Coronary artery (tissue), 2 donors: ENCODE measurements around the gene RAB40B.

Experiments
- DNase-seq: peaks from one replicate; pipeline ENCODE4 v3.0.0-alpha.2; 2017; ENCODE audit warnings: low spot score
- H3K27ac ChIP-seq, 2 donors: fragments of 200-600 bp; sonication (generic); one replicate each; pipeline ENCODE4 v1.5.1; 2016 to 2019
- H3K4me3 ChIP-seq: fragments of 200-600 bp; sonication (generic); 2 replicates; pipeline ENCODE4 v1.5.1; 2016; ENCODE audit warnings: mild to moderate bottlenecking, moderate library complexity
- CTCF ChIP-seq: fragments of 200-600 bp; sonication (generic); IDR thresholded peaks from one replicate; pipeline ENCODE4 v1.5.1; 2019; ENCODE audit warnings: antibody characterized with exemption

RAB40B gene

DNA sequence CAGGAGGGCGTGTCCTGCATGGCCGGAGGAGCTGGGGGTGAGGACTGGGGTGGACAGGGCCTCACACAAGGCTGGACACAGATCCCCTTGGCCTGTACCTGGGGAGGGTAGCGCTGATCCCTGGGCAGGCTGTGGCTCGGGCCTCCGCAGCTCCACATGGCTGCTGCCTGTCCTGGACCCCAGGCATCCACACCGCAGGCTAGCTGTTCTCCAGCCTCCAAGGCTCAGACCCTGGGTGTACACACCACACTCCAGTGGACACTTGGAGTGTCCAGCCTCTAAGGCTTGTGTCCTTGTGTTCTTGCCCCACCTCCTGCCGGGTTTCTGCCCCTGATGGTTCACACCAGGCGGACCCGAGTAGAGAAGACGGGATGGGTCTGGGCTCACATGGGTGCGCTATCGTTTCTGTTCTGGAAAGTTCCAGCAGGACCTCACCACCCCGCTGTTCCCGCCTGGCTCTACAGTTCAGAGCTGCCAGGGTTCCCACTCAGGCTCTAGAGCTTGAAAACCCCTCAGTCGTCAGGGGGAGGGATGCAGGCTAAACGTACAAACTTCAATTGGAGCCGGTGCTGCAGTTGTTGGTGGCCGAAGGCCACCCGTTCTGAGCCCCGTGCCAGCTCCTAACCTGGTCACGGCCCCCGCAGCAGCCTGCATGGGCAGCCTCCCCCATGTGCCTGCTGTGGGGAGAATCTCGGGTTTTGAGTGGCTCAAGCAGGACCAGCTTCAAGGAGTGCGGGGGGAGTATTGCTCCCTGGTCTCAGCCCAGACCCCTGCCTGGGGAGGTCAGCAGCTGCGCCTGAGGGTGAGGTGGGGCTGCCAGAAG is 11.4 kb upstream of the RAB40B start:
- no peak for DNase-seq
- H3K4me3 ChIP-seq, result no peak overlapping the region
- no peak overlapping the region for H3K27ac ChIP-seq
- TF ChIP-seq CTCF, result no peak

DNA sequence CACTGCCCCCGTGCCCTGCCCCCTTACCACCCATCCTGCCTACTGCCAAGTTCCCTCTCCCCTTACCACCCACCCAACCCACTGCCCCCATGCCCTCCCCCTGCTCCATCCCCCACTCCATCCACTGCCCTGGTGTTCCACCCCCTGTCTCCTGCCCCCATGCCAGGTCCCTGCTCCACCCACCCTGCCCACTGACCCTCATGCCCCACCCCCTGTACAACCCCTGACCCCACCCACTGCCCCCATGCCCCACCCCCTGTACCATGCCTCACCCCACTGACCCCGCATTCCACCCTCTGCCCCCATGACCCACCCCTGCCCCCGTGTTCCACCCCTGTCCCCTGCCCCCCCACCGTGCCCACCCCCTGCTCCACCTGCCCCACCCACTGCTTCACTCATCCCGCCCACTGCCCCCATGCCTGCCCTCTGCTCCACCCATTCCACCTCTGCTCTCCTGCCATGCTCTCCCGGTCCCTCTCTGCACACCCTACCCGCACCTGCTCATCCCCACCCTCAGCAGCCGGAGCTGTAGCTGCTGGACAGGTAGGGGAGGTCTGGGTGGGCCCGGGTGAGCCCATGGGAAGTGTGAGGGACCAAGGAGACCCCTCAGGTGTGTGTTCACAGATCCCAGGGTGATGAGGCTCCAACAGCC is 10.7 kb upstream of the RAB40B start:
- no peak for DNase-seq
- Histone ChIP-seq H3K27ac (no peak overlapping the region), H3K4me3 (no peak overlapping the region)
- TF ChIP-seq CTCF, result no peak

- Histone ChIP-seq H3K4me3 (no peak overlapping the region), H3K27ac (no peak overlapping the region)
- no peak for TF ChIP-seq CTCF
- DNase-seq, result no peak
Observed at GRCh38 chr17:82705756-82706155, 7.3 kb upstream of the RAB40B start.

DNA sequence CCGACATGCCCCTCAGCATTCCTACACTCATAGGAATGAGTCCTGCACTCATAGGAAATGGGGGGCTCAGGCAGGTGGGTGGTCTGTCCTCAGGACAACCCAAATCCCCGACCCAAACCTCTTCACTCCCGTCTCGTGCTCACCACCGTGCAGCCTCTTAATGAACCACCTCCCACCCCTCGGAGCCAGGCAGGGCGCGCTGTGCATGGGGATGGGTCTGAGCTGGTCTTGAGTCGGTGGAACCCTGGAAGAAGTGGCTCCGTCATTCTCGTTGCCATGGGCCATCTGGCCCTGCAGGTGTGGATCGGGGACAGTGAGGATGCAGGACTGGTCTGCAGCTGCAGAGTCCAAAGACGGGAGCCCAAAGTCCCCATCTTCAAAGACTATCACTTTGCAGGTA is 6.4 kb upstream of the RAB40B start:
- Histone ChIP-seq H3K4me3 (no peak overlapping the region), H3K27ac (no peak overlapping the region)
- TF ChIP-seq CTCF, result no peak
- DNase-seq, result no peak

- no peak for DNase-seq
- no peak overlapping the region for H3K4me3 ChIP-seq
- no peak overlapping the region for H3K27ac ChIP-seq
- TF ChIP-seq CTCF, result no peak
Observed at GRCh38 chr17:82703935-82704865, 5.7 kb upstream of the RAB40B start.

GRCh38 chr17:82703036-82703745 is 4.7 kb upstream of the RAB40B start:
- Histone ChIP-seq H3K27ac (no peak overlapping the region), H3K4me3 (no peak overlapping the region)
- DNase-seq, result no peak
- no peak for TF ChIP-seq CTCF
